IMR-90 (cell line): ENCODE measurements around the gene PSMG4. TPM values are rescaled to one million over a fixed set of nuclear protein-coding genes. Genes with fewer than 3 reads are reported as not detected.

ENCODE experiments used
- ATAC-seq: fragments of 200-7000 bp; cut with Tn5 transposase; 2 replicates; pipeline ENCODE4 v1.9.1; 2020; ENCODE audit warnings: low read depth, mild to moderate bottlenecking, moderate library complexity
- BruUV-seq: library from RNA; stranded (reverse); fragments of 400-500 nt; replicated peaks from 2 replicates; lab custom pipeline; 2021; lab: Mats Ljungman, UMichigan
- CTCF ChIA-PET: fragments of 300-600 bp; formaldehyde crosslinking; extraction: SDS; loops from one replicate; lab custom pipeline; 2021; ENCODE audit warnings: antibody characterized with exemption; lab: Yijun Ruan, JAX
- POLR2A ChIA-PET: fragments of 300-600 bp; sonication (Branson Sonifier 250); formaldehyde crosslinking; loops from one replicate; lab custom pipeline; 2022; ENCODE audit warnings: antibody characterized with exemption; ENCODE audit not compliant: unreplicated experiment; lab: Charles Lee
- DNase-seq: peaks from one replicate; pipeline ENCODE4 v3.0.0; 2013
- H2AFZ ChIP-seq: replicated peaks from 2 replicates; pipeline ENCODE3; 2013; ENCODE audit warnings: low read length, mild to moderate bottlenecking; ENCODE audit not compliant: poor library complexity
- H2AK5ac ChIP-seq: 2 replicates; pipeline ENCODE4 v1.6.1; 2013; ENCODE audit warnings: low read depth, low read length, inconsistent platforms
- H2AK9ac ChIP-seq: replicated peaks from 2 replicates; pipeline ENCODE3; 2013; ENCODE audit warnings: mild to moderate bottlenecking, low read depth, low read length, moderate library complexity; ENCODE audit not compliant: poor library complexity
- H2BK120ac ChIP-seq: 2 replicates; pipeline ENCODE4 v1.6.1; 2013; ENCODE audit warnings: low read depth, low read length, inconsistent platforms
- H2BK15ac ChIP-seq: 3 replicates; pipeline ENCODE4 v1.6.1; 2013; ENCODE audit warnings: low read depth, low read length, inconsistent platforms
- H2BK20ac ChIP-seq: 2 replicates; pipeline ENCODE4 v1.6.1; 2013; ENCODE audit warnings: low read depth, mild to moderate bottlenecking, inconsistent platforms, low read length, moderate library complexity
- H2BK5ac ChIP-seq: 2 replicates; pipeline ENCODE4 v1.6.1; 2013; ENCODE audit warnings: mild to moderate bottlenecking, low read depth, low read length, inconsistent platforms; ENCODE audit not compliant: poor library complexity, severe bottlenecking
- H3K14ac ChIP-seq: replicated peaks from 2 replicates; pipeline ENCODE4 v1.6.1; 2013; ENCODE audit warnings: low read depth, low read length, inconsistent platforms
- H3K18ac ChIP-seq: 2 replicates; pipeline ENCODE4 v1.6.1; 2013; ENCODE audit warnings: low read depth, low read length, control low read depth
- H3K23ac ChIP-seq: 2 replicates; pipeline ENCODE4 v1.6.1; 2013; ENCODE audit warnings: low read depth, low read length, inconsistent platforms
- H3K27ac ChIP-seq: 2 replicates; pipeline ENCODE4 v1.5.1; 2013; ENCODE audit warnings: mild to moderate bottlenecking, control low read depth, low read length; ENCODE audit not compliant: insufficient read depth
- H3K27me3 ChIP-seq: 2 replicates; pipeline ENCODE4 v1.6.1; 2013; ENCODE audit warnings: low read length; ENCODE audit not compliant: control insufficient read depth, insufficient read depth
- H3K36me3 ChIP-seq: 2 replicates; pipeline ENCODE4 v1.6.1; 2013; ENCODE audit warnings: low read length, mixed read lengths; ENCODE audit not compliant: control insufficient read depth, insufficient read depth
- H3K4ac ChIP-seq: 2 replicates; pipeline ENCODE4 v1.6.1; 2013; ENCODE audit warnings: low read depth, low read length, inconsistent platforms
- H3K4me1 ChIP-seq: 2 replicates; pipeline ENCODE4 v1.6.1; 2013; ENCODE audit warnings: low read length, mixed read lengths; ENCODE audit not compliant: control insufficient read depth, insufficient read depth
- H3K4me2 ChIP-seq: 2 replicates; pipeline ENCODE4 v1.6.1; 2013; ENCODE audit warnings: low read depth, mild to moderate bottlenecking, control low read depth, low read length, moderate library complexity
- H3K4me3 ChIP-seq: 2 replicates; pipeline ENCODE4 v1.5.1; 2013; ENCODE audit warnings: low read depth, mild to moderate bottlenecking, control low read depth, low read length, moderate library complexity; ENCODE audit not compliant: insufficient read depth
- H3K56ac ChIP-seq: 2 replicates; pipeline ENCODE4 v1.6.1; 2013; ENCODE audit warnings: low read length, inconsistent platforms; ENCODE audit not compliant: insufficient read depth; ENCODE audit errors: extremely low read depth
- H3K79me1 ChIP-seq, 2 experiments: 2 replicates each; pipeline ENCODE4 v1.6.1; 2013; ENCODE audit warnings: low read length in 2 of 2, inconsistent platforms in 1 of 2, low read depth in 1 of 2
- H3K9ac ChIP-seq: 2 replicates; pipeline ENCODE4 v1.6.1; 2013; ENCODE audit warnings: low read depth, low read length, control low read depth
- H3K9me1 ChIP-seq: 2 replicates; pipeline ENCODE4 v1.6.1; 2013; ENCODE audit warnings: low read length, inconsistent platforms; ENCODE audit not compliant: insufficient read depth
- H3K9me3 ChIP-seq: 2 replicates; pipeline ENCODE4 v1.6.1; 2013; ENCODE audit warnings: low read length; ENCODE audit not compliant: control insufficient read depth, insufficient read depth
- H4K20me1 ChIP-seq: 2 replicates; pipeline ENCODE4 v1.6.1; 2013; ENCODE audit warnings: low read length, inconsistent platforms; ENCODE audit not compliant: insufficient read depth
- H4K5ac ChIP-seq: 2 replicates; pipeline ENCODE4 v1.6.1; 2013; ENCODE audit warnings: mild to moderate bottlenecking, low read depth, low read length, control low read depth
- H4K8ac ChIP-seq, 2 experiments: 2 replicates each; pipeline ENCODE4 v1.6.1; 2013; ENCODE audit warnings: low read depth in 2 of 2, low read length in 2 of 2, control low read depth in 1 of 2, inconsistent platforms in 1 of 2
- H4K91ac ChIP-seq: 2 replicates; pipeline ENCODE4 v1.6.1; 2013; ENCODE audit warnings: low read depth, low read length, inconsistent platforms; ENCODE audit not compliant: insufficient read depth
- BHLHE40 ChIP-seq: fragments of 150-350 bp; IDR thresholded peaks from 2 replicates; pipeline ENCODE4 v1.6.1; 2016; ENCODE audit warnings: mild to moderate bottlenecking, low read depth, low read length
- CEBPB ChIP-seq: IDR thresholded peaks from 2 replicates; pipeline ENCODE4 v1.6.1; 2012; ENCODE audit warnings: low read depth, low read length, improper control_type of control experiment
- CHD1 ChIP-seq: IDR thresholded peaks from 2 replicates; pipeline ENCODE4 v1.6.1; 2012; ENCODE audit warnings: low read depth, low read length, improper control_type of control experiment
- ELK1 ChIP-seq: fragments of 150-350 bp; IDR thresholded peaks from 2 replicates; pipeline ENCODE4 v1.6.1; 2016; ENCODE audit warnings: low read depth, mild to moderate bottlenecking, low read length, moderate library complexity, borderline replicate concordance
- FOS ChIP-seq: fragments of 150-350 bp; IDR thresholded peaks from 2 replicates; pipeline ENCODE4 v1.6.1; 2016; ENCODE audit warnings: low read depth, low read length
- MAFK ChIP-seq: IDR thresholded peaks from 2 replicates; pipeline ENCODE4 v1.6.1; 2012; ENCODE audit warnings: low read depth, low read length, improper control_type of control experiment
- MAZ ChIP-seq: IDR thresholded peaks from 2 replicates; pipeline ENCODE4 v1.6.1; 2012; ENCODE audit warnings: low read depth, mild to moderate bottlenecking, low read length, improper control_type of control experiment, moderate library complexity, borderline replicate concordance
- NFE2L2 ChIP-seq: fragments of 150-350 bp; IDR thresholded peaks from 2 replicates; pipeline ENCODE4 v1.6.1; 2016; ENCODE audit warnings: low read depth, mild to moderate bottlenecking, low read length
- RAD21 ChIP-seq: IDR thresholded peaks from 2 replicates; pipeline ENCODE4 v1.6.1; 2012; ENCODE audit warnings: low read length, improper control_type of control experiment
- RCOR1 ChIP-seq: IDR thresholded peaks from 2 replicates; pipeline ENCODE4 v1.6.1; 2012; ENCODE audit warnings: mild to moderate bottlenecking, low read length, improper control_type of control experiment; ENCODE audit not compliant: insufficient replicate concordance
- SMC3 ChIP-seq: fragments of 150-350 bp; IDR thresholded peaks from 2 replicates; pipeline ENCODE4 v1.6.1; 2016; ENCODE audit warnings: low read depth, mild to moderate bottlenecking, antibody characterized with exemption, low read length, moderate library complexity
- WGBS, 2 experiments: methylation state at CpG; one replicate each; pipeline versions ENCODE4 v1.1.5 to v1.1.7; 2013; ENCODE audit warnings: missing lambda C conversion rate in 2 of 2; ENCODE audit not compliant: insufficient read length in 1 of 2; ENCODE audit errors: extremely low coverage in 2 of 2; 5-methylcytosine and 5-hydroxymethylcytosine counted together
- dilution Hi-C: fragments of 300-500 bp; cut with HindIII; formaldehyde crosslinking; loops from one replicate; pipeline ENCODE4 v1.14.3; 2018; ENCODE audit warnings: low sequenced_read_pairs; ENCODE audit not compliant: unreplicated experiment
- in situ Hi-C: fragments of 300-500 bp; cut with MboI; formaldehyde crosslinking; loops from 3 replicates; pipeline ENCODE4 v1.14.3; 2019; ENCODE audit warnings: low sequenced_read_pairs, inconsistent platforms, mixed read lengths
- intact Hi-C: fragments of 100-400 bp; cut with micrococcal nuclease; formaldehyde crosslinking; loops from 2 replicates; pipeline ENCODE4 v1.10.0; 2022
- polyA plus RNA-seq, 3 experiments: library from polyadenylated mRNA; depleted of rRNA; stranded (reverse); fragments of >200 nt; gene quantifications; 2 replicates each; pipeline ENCODE4 v1.2.3, GENCODE V29; 2012; ENCODE audit warnings: low replicate concordance in 1 of 3
- total RNA-seq: library from RNA; depleted of rRNA; stranded (reverse); fragments of >200 nt; gene quantifications from 2 replicates; pipeline ENCODE4 v1.2.3, GENCODE V29; 2012
- TF ChIP-seq, protein P1 (sequence below): conservative IDR thresholded peaks from 2 replicates; pipeline ENCODE4 v1.5.1; 2012; ENCODE audit warnings: mild to moderate bottlenecking, low read depth, low read length, improper control_type of control experiment
- TF ChIP-seq, protein P2 (sequence below): fragments of 150-350 bp; IDR thresholded peaks from 2 replicates; pipeline ENCODE4 v1.6.1; 2017; ENCODE audit warnings: mild to moderate bottlenecking, antibody characterized with exemption, low read length, low read depth

The PSMG4 gene
- total and polyA plus RNA-seq, 2 of the 4 experiments (the other 2 are of a cell fraction), result 5.6 to 13.4 TPM

DNA sequence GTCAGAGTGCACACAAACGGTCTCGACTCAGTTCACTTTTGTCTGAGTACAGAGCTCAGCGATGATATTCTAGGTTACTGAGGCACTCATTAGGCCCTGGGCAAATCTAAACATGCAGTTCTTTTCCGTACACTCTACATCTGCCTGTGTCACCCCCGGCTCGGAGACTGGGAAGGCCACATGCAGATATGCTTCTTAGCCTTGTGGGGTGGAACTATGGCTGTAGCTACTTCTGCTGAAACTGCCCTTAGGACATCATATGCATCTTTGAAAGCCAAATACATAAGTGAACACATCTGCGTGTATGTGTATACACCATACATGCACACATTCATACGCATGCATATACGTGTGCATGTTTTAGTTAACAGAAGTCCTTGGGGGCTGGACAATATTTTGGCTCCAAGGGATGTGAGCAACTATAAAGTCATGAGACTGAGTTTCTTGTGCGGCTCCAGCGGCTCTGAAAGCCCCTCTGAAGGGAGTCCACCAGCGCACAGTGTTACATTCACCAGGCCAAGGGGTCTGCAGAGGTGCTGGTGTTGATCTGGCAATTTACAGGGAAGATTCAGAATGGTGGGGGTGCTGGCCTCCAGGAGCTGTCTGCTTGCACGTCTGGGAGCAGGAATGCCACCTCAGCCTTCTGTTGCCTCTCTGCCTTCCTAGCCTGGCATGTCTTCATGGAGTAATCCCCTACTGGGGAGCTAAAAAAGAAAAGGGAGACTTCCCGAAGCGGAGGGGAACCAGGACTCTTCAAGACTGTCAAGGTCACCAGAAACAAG lies 31.6 kb downstream of the PSMG4 start:
- no peak overlapping the region for H4K8ac ChIP-seq
- no peak overlapping the region for H3K56ac ChIP-seq
- H3K4me3 ChIP-seq, result no peak overlapping the region
- H3K27ac ChIP-seq, result no peak overlapping the region
- no peaks in the 10 kb centered on the region for H3K4me1 ChIP-seq
- H2BK5ac ChIP-seq, result no peak overlapping the region
- ChIA-PET POLR2A (no interaction called here), CTCF (no interaction called here)
- H2AK9ac ChIP-seq, result no peak overlapping the region
- H4K5ac ChIP-seq, result no peak overlapping the region
- no peak overlapping the region for H3K23ac ChIP-seq
- in situ Hi-C loops, result no loop called here
- H4K20me1 ChIP-seq, result no peaks in the 10 kb centered on the region
- 93% methylated on average over 8 of the region's 15 CpGs; no CpG with 5 or more reads in 1 of the 2 experiments for WGBS, 2 experiments
- no peak overlapping the region for H3K4me2 ChIP-seq
- no peak overlapping the region for H3K18ac ChIP-seq
- intact Hi-C loops, result no loop called here
- H2AFZ ChIP-seq, result no peak overlapping the region
- no peaks in the 10 kb centered on the region for H3K9me3 ChIP-seq
- H3K9me1 ChIP-seq, result no peaks in the 10 kb centered on the region
- no TSS peak for BruUV-seq
- H3K4ac ChIP-seq, result no peak overlapping the region
- H2AK5ac ChIP-seq, result no peak overlapping the region
- no peak overlapping the region for H3K9ac ChIP-seq
- no peak overlapping the region for H2BK15ac ChIP-seq
- dilution Hi-C loops, result no loop called here
- H3K14ac ChIP-seq, result no peak overlapping the region
- H4K91ac ChIP-seq, result no peak overlapping the region
- no peak for DNase-seq
- no peaks in the 10 kb centered on the region for H3K79me1 ChIP-seq
- no peak overlapping the region for H2BK120ac ChIP-seq
- TF ChIP-seq NFE2L2 (no peak), MAZ (no peak), CHD1 (no peak), CEBPB (no peak), MAFK (no peak), FOS (no peak), BHLHE40 (no peak), ELK1 (no peak), RAD21 (no peak), SMC3 (no peak), RCOR1 (no peak)
- TF ChIP-seq, protein P1, sequence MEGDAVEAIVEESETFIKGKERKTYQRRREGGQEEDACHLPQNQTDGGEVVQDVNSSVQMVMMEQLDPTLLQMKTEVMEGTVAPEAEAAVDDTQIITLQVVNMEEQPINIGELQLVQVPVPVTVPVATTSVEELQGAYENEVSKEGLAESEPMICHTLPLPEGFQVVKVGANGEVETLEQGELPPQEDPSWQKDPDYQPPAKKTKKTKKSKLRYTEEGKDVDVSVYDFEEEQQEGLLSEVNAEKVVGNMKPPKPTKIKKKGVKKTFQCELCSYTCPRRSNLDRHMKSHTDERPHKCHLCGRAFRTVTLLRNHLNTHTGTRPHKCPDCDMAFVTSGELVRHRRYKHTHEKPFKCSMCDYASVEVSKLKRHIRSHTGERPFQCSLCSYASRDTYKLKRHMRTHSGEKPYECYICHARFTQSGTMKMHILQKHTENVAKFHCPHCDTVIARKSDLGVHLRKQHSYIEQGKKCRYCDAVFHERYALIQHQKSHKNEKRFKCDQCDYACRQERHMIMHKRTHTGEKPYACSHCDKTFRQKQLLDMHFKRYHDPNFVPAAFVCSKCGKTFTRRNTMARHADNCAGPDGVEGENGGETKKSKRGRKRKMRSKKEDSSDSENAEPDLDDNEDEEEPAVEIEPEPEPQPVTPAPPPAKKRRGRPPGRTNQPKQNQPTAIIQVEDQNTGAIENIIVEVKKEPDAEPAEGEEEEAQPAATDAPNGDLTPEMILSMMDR, result no peak
- TF ChIP-seq, protein P2, sequence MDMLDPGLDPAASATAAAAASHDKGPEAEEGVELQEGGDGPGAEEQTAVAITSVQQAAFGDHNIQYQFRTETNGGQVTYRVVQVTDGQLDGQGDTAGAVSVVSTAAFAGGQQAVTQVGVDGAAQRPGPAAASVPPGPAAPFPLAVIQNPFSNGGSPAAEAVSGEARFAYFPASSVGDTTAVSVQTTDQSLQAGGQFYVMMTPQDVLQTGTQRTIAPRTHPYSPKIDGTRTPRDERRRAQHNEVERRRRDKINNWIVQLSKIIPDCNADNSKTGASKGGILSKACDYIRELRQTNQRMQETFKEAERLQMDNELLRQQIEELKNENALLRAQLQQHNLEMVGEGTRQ, result no peak
- ATAC-seq, result no peak
- peaks cover 11% of the 10 kb centered on the region; the same call in 1 of the 2 replicates for H3K27me3 ChIP-seq
- no peak overlapping the region for H2BK20ac ChIP-seq
- no peaks in the 10 kb centered on the region for H3K36me3 ChIP-seq
